Left colon (tissue), 2 donors: Measurements from ENCODE around the gene HTRA3. TPM values are rescaled to one million over a fixed set of nuclear protein-coding genes. Genes with fewer than 3 reads are reported as not detected.
A peak's percentile ranks its signal among the peaks of the same experiment; 100 is the strongest.

Experiments
- ATAC-seq: fragments of 200-7000 bp; cut with Tn5 transposase; one replicate; pipeline ENCODE4 v1.9.1; 2020; ENCODE audit warnings: mild to moderate bottlenecking, moderate library complexity
- DNase-seq, 2 donors: peaks; one replicate each; pipeline ENCODE4 v3.0.0-alpha.2; 2020
- intact Hi-C, 2 donors: fragments of 100-400 bp; cut with DNase I in 1 of 2; cut with micrococcal nuclease in 1 of 2; formaldehyde crosslinking; loops; one replicate each; pipeline versions ENCODE4 v1.11.2 to v1.14.0; 2022; cut with DNase I, micrococcal nuclease
- total RNA-seq, 2 donors: library from RNA; stranded (reverse); fragmentation: NEBNext Ultra II Directional; extraction: Animal tissue kit (Norgen Biotek cat#: 25700); gene quantifications; one replicate each; pipeline ENCODE4 v1.2.1, GENCODE V29; 2021
- donor health status: DM: no; HTN: no; CAD: no.
- donor health status: DM: yes; HTN: yes; CAD: no.

Gene HTRA3
- total RNA-seq, 2 donors from 2014 or later: 2.5 to 6.6 TPM

DNA sequence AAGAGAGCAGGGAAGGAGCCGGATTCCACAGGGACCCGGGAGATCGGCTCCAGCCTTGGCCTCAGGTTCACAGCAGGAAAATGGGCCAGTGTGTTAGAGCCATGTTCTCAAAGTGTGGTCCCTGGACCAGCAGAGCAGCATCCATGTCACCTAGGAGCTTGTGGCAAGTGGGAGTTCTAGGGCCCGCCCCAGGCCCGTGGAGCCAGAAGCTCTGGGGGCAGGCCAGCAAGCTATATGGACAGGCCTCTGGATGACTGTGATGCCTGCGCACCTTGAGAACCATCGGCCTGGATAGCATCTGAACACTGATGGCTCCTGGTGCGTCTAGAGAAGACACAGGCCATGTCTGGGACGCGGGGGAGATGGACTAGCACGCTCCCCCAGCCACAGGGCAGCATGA, 36.8 kb upstream of the HTRA3 start:
- ATAC-seq: no peak

GRCh38 chr4:8233672-8234484, 35.7 kb upstream of the HTRA3 start:
- no peak for DNase-seq
- no peak for ATAC-seq
- intact Hi-C loops: no loop called here

More for the DNA sequence above, 36.8 kb upstream of the HTRA3 start:
- intact Hi-C loops: no loop called here
- no peak for DNase-seq

- DNase-seq: no peak
- no peak for ATAC-seq
- intact Hi-C loops: no loop called here
These were observed 34.8 kb upstream of the HTRA3 start for GRCh38 chr4:8234715-8235114.

- DNase-seq (no peak), ATAC-seq (no peak)
- intact Hi-C loops: no loop called here
These were observed 34.3 kb upstream of the HTRA3 start for GRCh38 chr4:8235224-8235623.

- ATAC-seq (no peak), DNase-seq (no peak)
- intact Hi-C loops: no loop called here
These were observed 33.9 kb upstream of the HTRA3 start for GRCh38 chr4:8235686-8236085.

DNA sequence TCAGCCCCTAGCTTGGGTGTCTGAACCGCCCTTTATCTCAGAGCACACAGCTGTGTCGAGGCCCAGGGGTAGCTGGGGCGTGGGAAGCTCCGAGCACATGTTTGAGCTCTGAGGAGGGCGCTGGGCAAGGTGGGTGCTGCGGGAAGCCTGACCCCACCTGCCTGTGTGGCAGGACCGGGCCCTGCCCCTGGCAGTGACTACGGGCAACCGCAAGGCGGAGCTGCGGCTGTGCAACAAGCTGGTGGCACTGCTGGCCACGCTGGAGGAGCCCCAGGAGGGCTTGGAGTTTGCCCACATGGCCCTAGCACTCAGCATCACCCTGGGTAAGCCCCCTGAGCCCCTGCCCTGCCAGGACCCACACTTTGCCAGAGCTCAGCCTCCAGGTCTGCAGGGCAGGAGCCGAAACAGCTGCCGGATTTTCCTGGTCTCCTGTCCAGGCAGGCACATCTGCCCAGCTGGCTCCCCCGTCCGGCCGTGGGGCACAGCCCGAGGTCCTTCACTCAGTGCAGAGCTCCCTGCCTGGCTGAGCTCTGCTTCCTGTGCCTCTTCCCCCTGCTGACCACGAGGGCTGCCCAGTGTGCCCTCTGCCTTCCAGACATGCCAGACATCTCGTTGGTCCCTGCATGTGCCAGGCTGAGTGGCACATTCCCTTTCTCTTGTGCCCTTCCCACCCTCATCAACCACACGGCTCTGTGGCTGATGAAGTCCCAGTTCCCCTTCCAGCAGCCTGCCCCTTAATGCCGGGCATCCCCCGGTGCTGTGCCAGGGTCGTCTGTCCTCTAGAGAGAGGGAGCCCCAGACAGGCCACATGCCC, 33.2 kb upstream of the HTRA3 start:
- ATAC-seq: no peak
- DNase-seq: no peak
- intact Hi-C loops: no loop called here

GRCh38 chr4:8236920-8237195, 32.7 kb upstream of the HTRA3 start:
- ATAC-seq (no peak), DNase-seq (no peak)
- intact Hi-C loops: no loop called here

- DNase-seq: no peak
- intact Hi-C loops: no loop called here
- ATAC-seq: no peak
These were observed 32.1 kb upstream of the HTRA3 start for GRCh38 chr4:8237256-8237989.

DNA sequence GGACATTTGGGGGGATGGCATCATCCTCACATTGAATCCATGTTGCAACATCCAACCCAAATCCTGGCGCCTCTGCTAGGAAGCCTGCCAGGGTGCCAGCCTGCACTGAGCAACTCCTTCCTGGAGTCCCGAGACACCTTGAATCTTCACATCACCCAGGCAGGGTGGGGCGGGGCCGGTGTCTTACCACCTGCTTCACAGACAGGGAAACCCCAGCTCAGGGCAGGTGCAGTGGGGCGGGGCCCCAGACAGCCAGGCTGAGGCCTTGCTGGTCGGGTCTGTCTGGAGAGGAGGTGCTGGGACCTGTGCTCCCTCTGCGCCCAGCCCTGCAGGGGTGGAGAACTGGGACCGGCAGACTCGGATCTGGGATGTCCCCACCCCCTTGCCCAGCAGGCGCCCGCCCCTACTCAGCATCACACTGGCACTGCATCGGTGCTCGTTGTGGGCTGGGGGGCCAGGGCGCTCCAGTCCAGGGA, 31.5 kb upstream of the HTRA3 start:
- peak; percentile 88 for ATAC-seq
- DNase-seq: peak; percentile 72 to 83
- intact Hi-C loops: no loop called here

DNA sequence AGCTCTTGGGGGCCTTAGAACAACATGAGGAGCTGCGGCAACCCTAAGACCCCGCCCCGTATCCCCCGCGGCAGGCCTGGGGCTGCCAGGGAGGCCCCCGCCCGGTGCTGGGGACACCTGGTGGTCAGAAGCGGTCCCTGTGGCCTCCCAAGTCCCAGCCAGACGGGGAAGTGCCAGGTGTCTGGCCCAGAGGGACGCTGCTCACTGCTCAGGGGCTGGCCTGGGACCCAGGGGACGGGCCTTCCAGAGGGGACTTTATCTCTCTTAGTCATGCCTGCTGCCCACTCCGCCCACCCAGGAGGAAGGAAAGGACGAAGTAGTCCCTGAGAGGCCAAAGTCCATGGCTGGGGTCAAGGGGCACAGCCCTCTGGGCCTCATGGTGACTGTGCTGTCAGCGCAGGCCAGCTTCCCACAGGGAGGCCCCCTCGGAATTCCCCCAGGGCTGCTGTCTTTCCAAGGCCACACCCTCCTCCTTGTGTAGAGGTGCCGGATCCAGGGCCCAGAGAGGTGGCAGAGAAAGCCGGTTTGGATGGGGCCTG, 31.0 kb upstream of the HTRA3 start:
- intact Hi-C loops: no loop called here
- ATAC-seq: peak; percentile 59
- no peak for DNase-seq

DNA sequence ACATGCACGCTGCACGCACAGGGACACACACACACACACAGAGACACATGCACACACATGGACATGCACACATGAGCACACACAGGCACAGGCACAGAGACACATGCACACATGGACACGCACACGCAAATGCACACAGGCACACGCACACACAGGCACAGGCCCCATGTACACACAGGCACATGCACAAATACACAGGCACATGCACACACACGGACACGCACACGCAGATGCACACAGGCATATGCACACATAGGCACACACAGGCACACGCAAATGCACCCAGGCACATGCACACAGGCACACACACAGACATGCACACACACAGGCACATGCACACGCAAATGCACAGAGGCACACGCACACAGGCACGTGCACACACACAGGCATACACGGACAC, 30.3 kb upstream of the HTRA3 start:
- DNase-seq: no peak
- intact Hi-C loops: no loop called here
- ATAC-seq: no peak

GRCh38 chr4:8239661-8240060, 29.9 kb upstream of the HTRA3 start:
- DNase-seq (no peak), ATAC-seq (no peak)
- intact Hi-C loops: loop anchor here in 1 of 2 donors (5.0 kb wide), 1 partner anchor 163 kb away; no protein-coding TSS in a partner anchor

GRCh38 chr4:8240211-8241041, 29.1 kb upstream of the HTRA3 start:
- DNase-seq: no peak
- intact Hi-C loops: loop anchor here in 1 of 2 donors (5.0 kb wide), 1 partner anchor 162 kb away; no protein-coding TSS in a partner anchor
- ATAC-seq: no peak

- DNase-seq (no peak), ATAC-seq (no peak)
- intact Hi-C loops: loop anchor here in 1 of 2 donors (5.0 kb wide), 1 partner anchor 161 kb away; no protein-coding TSS in a partner anchor
These were observed 28.3 kb upstream of the HTRA3 start for GRCh38 chr4:8241211-8241779.

GRCh38 chr4:8241895-8242696, 27.5 kb upstream of the HTRA3 start:
- ATAC-seq: peak; percentile 63
- DNase-seq: peak; percentile 74 to 88
- intact Hi-C loops: loop anchor here (2.0 to 5.0 kb wide), 2 partner anchors 160 to 161 kb away; no protein-coding TSS in a partner anchor

- intact Hi-C loops: loop anchor here (2.0 to 5.0 kb wide), 2 partner anchors 159 to 160 kb away; no protein-coding TSS in a partner anchor
- ATAC-seq: no peak
- DNase-seq: no peak
These were observed 26.6 kb upstream of the HTRA3 start for GRCh38 chr4:8242782-8243560.
